Upper lobe of left lung (tissue), 4 donors: ENCODE data around the gene IL1RN.

ENCODE experiments used
- EP300 ChIP-seq, 4 donors: sonication (generic); formaldehyde crosslinking; IDR thresholded peaks; one replicate each; pipeline ENCODE4 v1.5.1; 2017; ENCODE audit warnings: antibody characterized with exemption in 4 of 4, control low read depth in 2 of 4
- TF ChIP-seq, protein P1 (sequence below), 6 experiments: fragments of 450-650 bp in 4 of 6; fragments of 200-600 bp in 2 of 6; sonication (generic) in 2 of 6; IDR thresholded peaks; one replicate each; pipeline ENCODE4 v1.5.1; 2016 to 2019; ENCODE audit warnings: antibody characterized with exemption in 6 of 6

DNA sequence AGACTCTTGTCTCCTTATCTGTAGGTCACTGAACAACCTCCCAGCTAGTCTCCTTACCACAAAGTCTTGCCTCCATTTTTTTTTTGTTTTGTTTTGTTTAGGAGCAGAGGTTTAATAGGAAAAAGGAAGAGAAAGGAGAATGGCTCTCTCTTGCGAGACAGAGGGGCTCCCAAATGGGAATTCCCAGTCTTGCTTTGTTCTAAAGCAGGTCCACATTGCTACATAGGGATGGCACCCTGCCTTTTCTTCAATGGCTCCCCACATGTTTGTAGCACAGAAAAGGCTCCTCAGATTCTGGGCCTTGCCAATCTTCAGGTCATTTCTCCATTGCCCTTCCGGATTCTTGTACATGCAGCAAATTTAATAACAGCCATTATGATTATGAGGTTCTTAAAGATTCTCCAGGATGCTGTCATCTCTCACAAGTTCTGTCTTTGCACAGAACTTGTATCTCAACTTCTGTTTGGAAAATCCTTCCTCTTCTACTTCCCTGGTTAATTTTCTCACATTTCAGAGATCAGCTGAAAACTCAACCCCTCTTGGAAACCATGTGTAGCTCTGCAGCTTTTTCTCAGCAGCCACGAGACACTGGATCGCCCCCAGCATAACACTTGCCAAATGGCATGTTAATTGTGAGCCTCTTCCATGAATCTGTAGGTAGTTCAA is 36.0 kb upstream of the IL1RN start:
- TF ChIP-seq, protein P1, sequence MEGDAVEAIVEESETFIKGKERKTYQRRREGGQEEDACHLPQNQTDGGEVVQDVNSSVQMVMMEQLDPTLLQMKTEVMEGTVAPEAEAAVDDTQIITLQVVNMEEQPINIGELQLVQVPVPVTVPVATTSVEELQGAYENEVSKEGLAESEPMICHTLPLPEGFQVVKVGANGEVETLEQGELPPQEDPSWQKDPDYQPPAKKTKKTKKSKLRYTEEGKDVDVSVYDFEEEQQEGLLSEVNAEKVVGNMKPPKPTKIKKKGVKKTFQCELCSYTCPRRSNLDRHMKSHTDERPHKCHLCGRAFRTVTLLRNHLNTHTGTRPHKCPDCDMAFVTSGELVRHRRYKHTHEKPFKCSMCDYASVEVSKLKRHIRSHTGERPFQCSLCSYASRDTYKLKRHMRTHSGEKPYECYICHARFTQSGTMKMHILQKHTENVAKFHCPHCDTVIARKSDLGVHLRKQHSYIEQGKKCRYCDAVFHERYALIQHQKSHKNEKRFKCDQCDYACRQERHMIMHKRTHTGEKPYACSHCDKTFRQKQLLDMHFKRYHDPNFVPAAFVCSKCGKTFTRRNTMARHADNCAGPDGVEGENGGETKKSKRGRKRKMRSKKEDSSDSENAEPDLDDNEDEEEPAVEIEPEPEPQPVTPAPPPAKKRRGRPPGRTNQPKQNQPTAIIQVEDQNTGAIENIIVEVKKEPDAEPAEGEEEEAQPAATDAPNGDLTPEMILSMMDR (IDR thresholded peaks at IDR 0.05): no peak
- no peak for TF ChIP-seq EP300 (IDR thresholded peaks at IDR 0.05)
